K562 (cell line): Measurements from ENCODE around the gene RNF144A.

Experiments
- HNRNPL ChIP-seq: fragments of 200-400 bp; formaldehyde crosslinking; IDR thresholded peaks from 2 replicates; pipeline ENCODE4 v1.6.1; 2017; ENCODE audit warnings: low read depth, mild to moderate bottlenecking, low read length
- NCOR1 ChIP-seq: fragments of 450-650 bp; IDR thresholded peaks from 2 replicates; pipeline ENCODE4 v1.6.1; 2016; ENCODE audit warnings: mild to moderate bottlenecking, moderate library complexity
- SMARCE1 ChIP-seq: fragments of 450-650 bp; IDR thresholded peaks from 2 replicates; pipeline ENCODE4 v1.7.1; 2016; ENCODE audit warnings: mild to moderate bottlenecking
- SPI1 ChIP-seq: IDR thresholded peaks from 2 replicates; pipeline ENCODE4 v1.6.1; 2011; ENCODE audit warnings: low read depth, low read length, control low read depth, borderline replicate concordance

- TF ChIP-seq NCOR1 (no peak), SPI1 (no peak), SMARCE1 (no peak), HNRNPL (no peak)
Measured at GRCh38 chr2:6966446-6966940, 49.3 kb downstream of the RNF144A start.
